Hepatocyte (in vitro differentiated cells): ENCODE measurements around the gene AP5Z1. TPM values are rescaled to one million over a fixed set of nuclear protein-coding genes. Genes with fewer than 3 reads are reported as not detected.

Experiments used
- DNase-seq: peaks from one replicate; pipeline ENCODE4 v3.0.0-alpha.2; 2016; ENCODE audit warnings: low spot score
- H2AFZ ChIP-seq: fragments of 200-600 bp; sonication (generic); 2 replicates; pipeline ENCODE4 v1.6.0; 2016; ENCODE audit warnings: antibody characterized with exemption, mild to moderate bottlenecking
- H3K27ac ChIP-seq: fragments of 200-600 bp; sonication (generic); 2 replicates; pipeline ENCODE4 v1.5.1; 2016; ENCODE audit warnings: mild to moderate bottlenecking
- H3K27me3 ChIP-seq: fragments of 200-600 bp; sonication (generic); 2 replicates; pipeline ENCODE4 v1.6.1; 2016
- H3K36me3 ChIP-seq: fragments of 200-600 bp; sonication (generic); replicated peaks from 2 replicates; pipeline ENCODE4 v1.5.1; 2016; ENCODE audit warnings: low read depth; ENCODE audit not compliant: insufficient read depth
- H3K4me1 ChIP-seq: fragments of 200-600 bp; sonication (generic); 2 replicates; pipeline ENCODE4 v1.5.1; 2016; ENCODE audit warnings: mild to moderate bottlenecking, moderate library complexity; ENCODE audit not compliant: insufficient read depth
- H3K4me2 ChIP-seq: fragments of 200-600 bp; sonication (generic); 2 replicates; pipeline ENCODE4 v1.6.0; 2016
- H3K4me3 ChIP-seq: fragments of 200-600 bp; sonication (generic); 2 replicates; pipeline ENCODE4 v1.5.1; 2016; ENCODE audit warnings: mild to moderate bottlenecking
- H3K79me2 ChIP-seq: fragments of 200-600 bp; sonication (generic); 2 replicates; pipeline ENCODE4 v1.6.0; 2017; ENCODE audit warnings: mild to moderate bottlenecking
- H3K9me2 ChIP-seq: fragments of 200-600 bp; sonication (generic); replicated peaks from 2 replicates; pipeline ENCODE4 v1.6.0; 2017; ENCODE audit warnings: mild to moderate bottlenecking; ENCODE audit not compliant: insufficient read depth
- H3K9me3 ChIP-seq: fragments of 200-600 bp; sonication (generic); 2 replicates; pipeline ENCODE4 v1.5.1; 2016; ENCODE audit warnings: low read depth, mild to moderate bottlenecking
- H4K20me1 ChIP-seq: fragments of 200-600 bp; sonication (generic); 2 replicates; pipeline ENCODE4 v1.6.0; 2016; ENCODE audit warnings: mild to moderate bottlenecking; ENCODE audit not compliant: insufficient read depth, poor library complexity, severe bottlenecking
- CTCF ChIP-seq: fragments of 200-600 bp; sonication (generic); IDR thresholded peaks from 2 replicates; pipeline ENCODE4 v1.5.1; 2016; ENCODE audit warnings: antibody characterized with exemption, mild to moderate bottlenecking; ENCODE audit not compliant: poor library complexity
- EZH2 ChIP-seq: fragments of 200-600 bp; sonication (generic); IDR thresholded peaks from 2 replicates; pipeline ENCODE4 v1.6.1; 2016; ENCODE audit warnings: antibody characterized with exemption, mild to moderate bottlenecking, borderline replicate concordance
- EZH2phosphoT487 ChIP-seq: fragments of 200-600 bp; sonication (generic); IDR thresholded peaks from one replicate; pipeline ENCODE4 v1.6.1; 2018; ENCODE audit warnings: antibody characterized with exemption, mild to moderate bottlenecking, low read depth, moderate library complexity; ENCODE audit not compliant: unreplicated experiment, severe bottlenecking
- WGBS: methylation state at CpG from one replicate; pipeline ENCODE4 v1.1.6; 2016; ENCODE audit warnings: low lambda C conversion rate; ENCODE audit errors: missing lambda C conversion rate; 5-methylcytosine and 5-hydroxymethylcytosine counted together
- polyA plus RNA-seq: library from polyadenylated mRNA; unstranded; fragments of >200 nt; fragmentation: Nextera tagmentation; extraction: Ambion mirVana; gene quantifications from 2 replicates; pipeline ENCODE4 v1.2.1, GENCODE V29; 2016
- total RNA-seq: library from RNA; depleted of rRNA; stranded (reverse); fragments of >200 nt; gene quantifications from 2 replicates; pipeline ENCODE4 v1.2.3, GENCODE V29; 2014

The AP5Z1 gene
- total and polyA plus RNA-seq, 2 experiments from 2014 or later: 33.9 to 60.3 TPM

DNA sequence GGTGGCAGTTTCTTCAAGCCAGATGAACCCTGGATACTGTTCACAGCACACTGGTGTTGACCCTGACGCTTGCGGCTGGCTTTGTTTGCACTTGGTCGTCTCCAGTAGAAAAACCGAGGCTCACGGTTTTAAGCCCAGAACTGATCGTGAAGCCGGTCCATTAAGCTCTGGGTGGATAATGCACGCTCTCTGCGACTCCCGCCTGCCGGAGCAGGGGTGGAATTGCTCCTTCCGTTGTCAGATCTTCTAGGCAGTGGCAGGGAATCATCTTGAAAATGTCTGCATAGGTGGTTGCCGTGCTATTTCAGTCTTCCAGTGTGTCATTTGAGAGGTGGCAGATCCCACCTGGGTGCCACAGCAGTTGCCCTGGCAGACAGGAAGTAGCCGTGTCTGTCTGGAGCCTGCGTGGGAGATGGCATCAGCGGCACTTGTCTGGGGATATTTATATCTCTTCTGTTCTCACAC, 35.9 kb upstream of the AP5Z1 start:
- H3K79me2 ChIP-seq: peaks cover 79% of the 10 kb centered on the region
- TF ChIP-seq EZH2 (no peak), EZH2phosphoT487 (no peak), CTCF (peak; percentile 39)
- no peaks in the 10 kb centered on the region for H3K9me2 ChIP-seq
- H3K4me3 ChIP-seq: peak overlapping the region; percentile 17
- H3K4me1 ChIP-seq: peaks cover 41% of the 10 kb centered on the region
- WGBS: 31% methylated on average over 16 of the region's 16 CpGs
- no peaks in the 10 kb centered on the region for H3K9me3 ChIP-seq
- peak overlapping the region; percentile 81 for H3K27ac ChIP-seq
- no peak overlapping the region for H2AFZ ChIP-seq
- H3K36me3 ChIP-seq: no peaks in the 10 kb centered on the region
- no peaks in the 10 kb centered on the region for H3K27me3 ChIP-seq
- DNase-seq: peak; percentile 76
- peak overlapping the region; percentile 74 for H3K4me2 ChIP-seq
- H4K20me1 ChIP-seq: no peaks in the 10 kb centered on the region

- no peak for TF ChIP-seq CTCF
- TF ChIP-seq EZH2: no peak
- no peak for TF ChIP-seq EZH2phosphoT487
- no peak for DNase-seq
- H4K20me1 ChIP-seq: no peaks in the 10 kb centered on the region
- H3K4me1 ChIP-seq: peaks cover 46% of the 10 kb centered on the region
- H2AFZ ChIP-seq: no peak overlapping the region
- no peaks in the 10 kb centered on the region for H3K9me2 ChIP-seq
- H3K4me3 ChIP-seq: no peak overlapping the region
- peaks cover 66% of the 10 kb centered on the region for H3K79me2 ChIP-seq
- WGBS: 99% methylated on average over 16 of the region's 22 CpGs
- H3K36me3 ChIP-seq: no peaks in the 10 kb centered on the region
- H3K4me2 ChIP-seq: no peak overlapping the region
- H3K27ac ChIP-seq: no peak overlapping the region
- H3K9me3 ChIP-seq: no peaks in the 10 kb centered on the region
- H3K27me3 ChIP-seq: no peaks in the 10 kb centered on the region
Measured at GRCh38 chr7:4740796-4741195, 34.6 kb upstream of the AP5Z1 start.

DNA sequence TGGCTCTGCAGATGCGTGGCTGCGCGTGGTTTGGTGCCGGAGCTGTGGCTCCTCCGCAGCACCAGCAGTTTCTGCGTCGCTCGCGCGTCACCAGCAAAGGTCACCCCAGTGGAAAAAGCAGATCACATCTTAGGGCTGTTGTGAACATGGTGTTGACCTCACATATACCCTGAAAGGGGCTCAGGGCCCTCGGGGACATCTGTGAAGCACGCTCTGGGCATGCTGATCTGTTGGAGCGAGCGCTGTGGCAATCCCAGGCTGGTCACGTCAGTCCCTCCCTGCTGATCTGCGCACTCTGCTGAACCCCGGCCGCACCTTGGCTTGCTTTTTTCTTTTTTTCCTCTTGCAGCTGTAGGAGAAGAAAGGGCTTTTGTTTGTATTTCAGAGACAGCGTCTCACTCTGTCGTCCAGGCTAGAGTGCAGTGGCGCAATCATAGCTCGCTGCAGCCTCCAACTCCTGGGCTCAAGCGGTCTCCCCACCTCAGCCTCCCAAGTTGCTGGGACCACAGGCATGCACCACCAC, 33.3 kb upstream of the AP5Z1 start:
- H3K27ac ChIP-seq: peak overlapping the region; percentile 98
- H3K4me2 ChIP-seq: no peak overlapping the region

More for the DNA sequence above, 33.3 kb upstream of the AP5Z1 start:
- peaks cover 60% of the 10 kb centered on the region for H3K4me1 ChIP-seq
- H2AFZ ChIP-seq: no peak overlapping the region
- peak; percentile 43 for DNase-seq
- H4K20me1 ChIP-seq: no peaks in the 10 kb centered on the region
- no peaks in the 10 kb centered on the region for H3K27me3 ChIP-seq
- no peaks in the 10 kb centered on the region for H3K9me2 ChIP-seq
- WGBS: 89% methylated on average over 23 of the region's 23 CpGs
- no peak overlapping the region for H3K4me3 ChIP-seq
- H3K36me3 ChIP-seq: no peaks in the 10 kb centered on the region
- TF ChIP-seq EZH2phosphoT487 (no peak), CTCF (no peak), EZH2 (no peak)
- peaks cover 61% of the 10 kb centered on the region for H3K79me2 ChIP-seq
- no peaks in the 10 kb centered on the region for H3K9me3 ChIP-seq
